ENCODE measurements around the gene CCDC186.

DNA sequence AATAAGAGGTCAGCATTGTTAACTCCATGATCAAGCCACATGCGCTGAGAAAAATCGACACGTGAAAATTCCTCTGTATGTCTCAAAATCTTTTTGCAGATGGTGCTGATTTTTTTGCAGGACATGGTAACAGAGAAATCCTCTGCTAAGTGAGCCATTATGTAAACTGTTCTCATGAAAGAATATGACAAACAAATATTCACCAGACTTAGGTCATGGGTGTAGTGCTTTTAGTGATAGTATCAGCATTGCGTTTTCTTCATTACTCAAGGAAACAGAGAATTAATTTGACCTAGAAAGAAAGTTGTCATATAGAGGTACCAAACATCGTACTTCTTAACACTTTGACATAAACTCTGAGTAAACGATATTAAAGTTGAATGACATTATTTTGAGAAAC is 95.7 kb downstream of the CCDC186 start:
- TF ChIP-seq, protein P1, sequence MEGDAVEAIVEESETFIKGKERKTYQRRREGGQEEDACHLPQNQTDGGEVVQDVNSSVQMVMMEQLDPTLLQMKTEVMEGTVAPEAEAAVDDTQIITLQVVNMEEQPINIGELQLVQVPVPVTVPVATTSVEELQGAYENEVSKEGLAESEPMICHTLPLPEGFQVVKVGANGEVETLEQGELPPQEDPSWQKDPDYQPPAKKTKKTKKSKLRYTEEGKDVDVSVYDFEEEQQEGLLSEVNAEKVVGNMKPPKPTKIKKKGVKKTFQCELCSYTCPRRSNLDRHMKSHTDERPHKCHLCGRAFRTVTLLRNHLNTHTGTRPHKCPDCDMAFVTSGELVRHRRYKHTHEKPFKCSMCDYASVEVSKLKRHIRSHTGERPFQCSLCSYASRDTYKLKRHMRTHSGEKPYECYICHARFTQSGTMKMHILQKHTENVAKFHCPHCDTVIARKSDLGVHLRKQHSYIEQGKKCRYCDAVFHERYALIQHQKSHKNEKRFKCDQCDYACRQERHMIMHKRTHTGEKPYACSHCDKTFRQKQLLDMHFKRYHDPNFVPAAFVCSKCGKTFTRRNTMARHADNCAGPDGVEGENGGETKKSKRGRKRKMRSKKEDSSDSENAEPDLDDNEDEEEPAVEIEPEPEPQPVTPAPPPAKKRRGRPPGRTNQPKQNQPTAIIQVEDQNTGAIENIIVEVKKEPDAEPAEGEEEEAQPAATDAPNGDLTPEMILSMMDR (IDR thresholded peaks at IDR 0.05) = no peak
- TF ChIP-seq POLR2A (IDR thresholded peaks at IDR 0.05) (no peak), EP300 (IDR thresholded peaks at IDR 0.05) (no peak)
